Measurements from ENCODE around the gene TSR3.
"Not testable (repeated sequence)": the region's sequence is repeated elsewhere in the genome, so short reads cannot be mapped to it uniquely, and the experiment has no call there.

TSR3 gene

DNA sequence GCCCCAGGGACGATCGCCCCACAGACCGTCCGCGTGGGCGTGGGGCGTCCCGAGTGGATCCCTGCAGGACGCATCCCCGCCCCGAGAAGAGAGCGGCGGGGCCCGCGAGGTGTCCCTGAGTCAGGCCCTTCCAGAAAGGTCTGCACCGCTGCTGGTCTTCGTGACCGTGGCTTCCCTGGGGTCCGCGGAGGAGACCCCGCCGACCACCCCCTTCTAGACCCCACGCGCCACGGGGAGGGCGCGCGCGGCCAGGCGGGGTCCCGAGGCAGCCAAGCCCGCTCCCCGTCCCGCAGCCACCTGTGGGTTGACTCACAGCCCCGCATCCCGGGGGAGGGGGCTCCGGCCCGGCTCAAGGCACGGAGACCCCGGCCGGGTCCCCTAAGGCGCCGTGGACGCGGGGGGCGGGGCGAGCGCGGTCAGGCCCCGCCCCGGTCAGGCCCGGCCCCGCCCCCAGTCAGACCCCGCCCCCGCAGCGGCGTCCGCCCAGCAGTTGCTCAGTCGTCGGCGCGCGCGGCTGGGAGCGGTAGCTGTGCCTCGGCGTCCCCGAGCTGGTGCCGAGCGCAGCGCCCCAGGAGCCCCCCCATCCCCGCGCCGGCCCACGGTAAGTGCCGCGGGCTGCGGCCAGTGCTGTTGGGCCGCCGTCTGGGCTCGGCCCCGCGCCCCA, 18.4 kb downstream of the TSR3 start, which contains the start of gene BAIAP3:
TSS of gene BAIAP3 (plus strand) at position 497 of the 664 bp plus-strand sequence. CDS start 4,905 bp downstream, outside the sequence.
- TF ChIP-seq, protein P1, sequence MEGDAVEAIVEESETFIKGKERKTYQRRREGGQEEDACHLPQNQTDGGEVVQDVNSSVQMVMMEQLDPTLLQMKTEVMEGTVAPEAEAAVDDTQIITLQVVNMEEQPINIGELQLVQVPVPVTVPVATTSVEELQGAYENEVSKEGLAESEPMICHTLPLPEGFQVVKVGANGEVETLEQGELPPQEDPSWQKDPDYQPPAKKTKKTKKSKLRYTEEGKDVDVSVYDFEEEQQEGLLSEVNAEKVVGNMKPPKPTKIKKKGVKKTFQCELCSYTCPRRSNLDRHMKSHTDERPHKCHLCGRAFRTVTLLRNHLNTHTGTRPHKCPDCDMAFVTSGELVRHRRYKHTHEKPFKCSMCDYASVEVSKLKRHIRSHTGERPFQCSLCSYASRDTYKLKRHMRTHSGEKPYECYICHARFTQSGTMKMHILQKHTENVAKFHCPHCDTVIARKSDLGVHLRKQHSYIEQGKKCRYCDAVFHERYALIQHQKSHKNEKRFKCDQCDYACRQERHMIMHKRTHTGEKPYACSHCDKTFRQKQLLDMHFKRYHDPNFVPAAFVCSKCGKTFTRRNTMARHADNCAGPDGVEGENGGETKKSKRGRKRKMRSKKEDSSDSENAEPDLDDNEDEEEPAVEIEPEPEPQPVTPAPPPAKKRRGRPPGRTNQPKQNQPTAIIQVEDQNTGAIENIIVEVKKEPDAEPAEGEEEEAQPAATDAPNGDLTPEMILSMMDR (IDR thresholded peaks at IDR 0.05; ENCODE audit: extremely low read depth, insufficient read depth, missing control alignments): no peak
- in situ Hi-C loops (cut with MboI; ENCODE audit: low pct_unique_long_range_greater_than_20kb, low sequenced_read_pairs, unreplicated experiment): no loop called here
- DNase-seq (ENCODE audit: low spot score): peak; percentile 87

DNA sequence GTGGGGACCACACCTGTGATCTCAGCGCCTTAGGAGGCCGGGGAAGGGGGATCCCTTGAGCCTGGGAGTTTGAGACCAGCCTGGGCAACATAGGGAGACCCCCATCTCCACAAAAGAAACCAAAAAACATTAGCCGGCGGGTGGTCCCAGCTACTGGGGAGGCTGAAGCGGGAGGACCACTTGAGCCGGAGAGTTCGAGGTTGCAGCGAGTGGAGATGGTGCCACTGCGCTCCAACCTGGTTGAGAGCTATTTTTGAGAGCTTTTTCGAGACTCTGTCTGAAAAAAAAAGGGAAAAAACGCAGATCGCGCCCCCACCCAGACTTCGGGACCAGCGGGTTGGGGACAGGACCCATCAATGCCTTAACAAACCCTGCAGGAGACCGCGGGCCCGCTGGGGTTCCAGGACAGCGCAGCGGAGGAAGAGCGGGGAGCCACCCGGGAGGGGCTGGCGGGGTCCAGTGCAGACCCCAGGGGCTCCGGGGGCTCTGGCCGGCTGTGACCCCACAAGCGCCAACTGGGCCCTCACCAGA, 19.0 kb downstream of the TSR3 start:
- in situ Hi-C loops (cut with MboI; ENCODE audit: low pct_unique_long_range_greater_than_20kb, low sequenced_read_pairs, unreplicated experiment): no loop called here
- TF ChIP-seq, protein P1 (IDR thresholded peaks at IDR 0.05; ENCODE audit: extremely low read depth, insufficient read depth, missing control alignments): no peak
- DNase-seq (ENCODE audit: low spot score): no peak

DNA sequence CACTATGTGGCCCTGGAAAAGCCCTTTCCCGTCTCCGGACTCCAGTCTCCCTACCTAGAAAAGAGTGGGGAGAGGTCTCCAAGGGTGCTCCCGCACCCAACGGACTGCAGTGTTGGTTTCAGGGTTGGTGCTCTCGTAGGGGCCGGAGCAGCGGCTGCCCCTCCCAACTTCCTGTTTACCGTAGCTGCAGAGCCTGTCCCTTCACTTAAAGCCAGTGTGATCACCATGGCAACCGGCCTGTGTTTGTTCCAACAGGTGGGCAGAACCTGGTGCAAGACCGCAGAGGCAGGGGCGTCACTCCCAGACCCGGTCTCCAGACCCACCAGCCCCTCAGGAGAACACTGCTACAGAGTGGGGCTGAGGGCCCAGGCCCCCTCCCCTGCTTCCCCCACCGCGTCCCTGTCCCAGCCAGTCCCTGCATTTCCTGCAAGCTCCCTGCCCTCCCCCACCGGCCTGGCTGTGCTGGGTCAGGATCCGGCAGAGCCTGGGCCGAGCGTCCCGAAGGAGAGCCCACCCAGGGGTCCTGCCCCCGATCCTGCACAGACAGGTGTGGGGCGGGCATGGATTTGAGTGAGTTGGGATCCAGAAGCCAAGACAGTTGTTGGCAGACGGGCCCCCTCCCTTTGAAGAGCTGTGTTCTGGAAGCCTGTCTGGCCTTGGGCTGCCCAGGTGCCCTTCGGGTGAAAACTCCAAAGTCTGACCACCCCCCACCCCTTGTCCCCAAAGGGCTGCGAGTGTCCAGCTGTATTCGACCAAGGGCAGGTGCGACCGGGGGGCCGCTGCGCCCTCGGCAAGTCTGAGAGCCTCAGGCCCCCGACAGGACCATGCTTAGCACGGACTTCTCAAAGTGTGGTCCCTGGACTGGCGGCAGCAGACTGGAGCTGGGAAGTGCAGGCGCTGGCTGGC, 19.7 kb downstream of the TSR3 start:
- TF ChIP-seq, protein P1 (IDR thresholded peaks at IDR 0.05; ENCODE audit: extremely low read depth, insufficient read depth, missing control alignments): no peak
- in situ Hi-C loops (cut with MboI; ENCODE audit: low pct_unique_long_range_greater_than_20kb, low sequenced_read_pairs, unreplicated experiment): no loop called here
- peak; percentile 94 for DNase-seq (ENCODE audit: low spot score)

DNA sequence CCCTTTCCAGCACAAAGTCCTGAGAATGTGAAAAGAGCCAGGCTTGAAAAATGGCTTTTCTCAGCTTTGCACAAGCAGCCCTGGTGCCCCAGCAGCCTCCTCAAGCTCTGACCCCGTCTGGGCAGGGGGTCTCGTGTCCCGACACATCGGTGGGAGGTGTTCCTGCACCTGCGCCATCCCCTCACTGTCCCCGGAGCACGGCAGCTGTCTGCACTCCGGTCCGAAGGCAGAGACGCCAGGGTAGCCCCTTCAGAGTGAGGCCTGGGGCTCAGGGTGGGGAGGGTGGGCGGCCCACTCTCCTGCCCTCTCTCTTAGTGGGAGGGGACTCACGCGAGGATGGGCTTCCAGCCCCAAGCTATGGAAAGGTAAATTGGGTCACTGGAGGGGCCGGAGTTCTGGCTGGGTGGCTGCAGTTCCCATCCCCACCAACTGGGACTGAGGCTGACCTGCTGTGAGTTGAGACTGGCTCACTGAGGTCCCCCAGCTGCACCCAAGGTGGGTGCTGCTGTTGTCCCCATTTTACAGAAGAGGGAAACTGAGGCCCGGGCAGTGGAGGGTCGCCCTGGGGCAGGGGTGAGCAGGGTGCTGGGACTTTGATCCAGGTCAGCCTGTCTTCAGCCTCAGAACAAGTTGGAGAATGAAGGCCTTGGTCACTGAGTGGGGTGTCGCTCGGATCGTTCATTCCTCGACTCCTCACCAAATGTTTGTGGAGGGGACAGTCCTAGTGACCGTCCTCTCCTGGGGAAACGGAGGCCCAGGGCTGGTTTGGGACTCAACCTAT, 20.6 kb downstream of the TSR3 start:
- TF ChIP-seq, protein P1 (IDR thresholded peaks at IDR 0.05; ENCODE audit: extremely low read depth, insufficient read depth, missing control alignments): no peak
- in situ Hi-C loops (cut with MboI; ENCODE audit: low pct_unique_long_range_greater_than_20kb, low sequenced_read_pairs, unreplicated experiment): no loop called here
- no peak for DNase-seq (ENCODE audit: low spot score)

DNA sequence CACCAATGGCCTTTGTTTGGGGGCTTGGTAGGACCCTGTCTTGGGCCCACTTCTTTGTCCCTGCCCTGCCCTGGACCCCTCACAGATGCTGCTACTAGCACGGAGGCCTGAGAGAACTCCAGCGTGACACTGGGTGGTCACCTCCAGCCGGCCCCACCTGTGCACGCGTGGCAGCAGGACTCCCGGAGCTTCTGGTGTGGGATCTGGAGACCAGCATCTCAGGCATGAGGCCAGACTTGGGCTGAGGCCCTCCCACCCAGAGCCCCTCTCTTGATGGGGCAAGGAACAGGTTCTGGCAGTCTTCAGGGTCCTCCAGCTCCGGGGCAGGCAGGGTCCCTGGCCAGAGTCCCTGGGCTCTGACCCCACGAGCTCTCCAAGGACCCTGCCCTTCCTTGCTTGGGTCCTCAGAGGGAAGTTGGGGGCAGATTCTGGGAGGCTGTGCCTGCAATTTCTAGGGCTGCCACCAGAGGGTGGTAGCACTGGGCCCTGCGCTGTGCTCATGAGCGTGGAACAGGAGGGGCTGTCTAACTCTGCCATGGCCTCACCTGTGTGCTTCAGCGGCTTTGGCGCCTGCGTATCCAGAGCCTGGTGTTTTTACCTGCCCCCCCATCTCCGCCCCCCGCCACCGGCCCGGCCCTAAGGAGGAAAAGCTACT, 21.3 kb downstream of the TSR3 start:
- TF ChIP-seq, protein P1 (IDR thresholded peaks at IDR 0.05; ENCODE audit: extremely low read depth, insufficient read depth, missing control alignments): peak; percentile 61
- no peak for DNase-seq (ENCODE audit: low spot score)
- in situ Hi-C loops (cut with MboI; ENCODE audit: low pct_unique_long_range_greater_than_20kb, low sequenced_read_pairs, unreplicated experiment): no loop called here

DNA sequence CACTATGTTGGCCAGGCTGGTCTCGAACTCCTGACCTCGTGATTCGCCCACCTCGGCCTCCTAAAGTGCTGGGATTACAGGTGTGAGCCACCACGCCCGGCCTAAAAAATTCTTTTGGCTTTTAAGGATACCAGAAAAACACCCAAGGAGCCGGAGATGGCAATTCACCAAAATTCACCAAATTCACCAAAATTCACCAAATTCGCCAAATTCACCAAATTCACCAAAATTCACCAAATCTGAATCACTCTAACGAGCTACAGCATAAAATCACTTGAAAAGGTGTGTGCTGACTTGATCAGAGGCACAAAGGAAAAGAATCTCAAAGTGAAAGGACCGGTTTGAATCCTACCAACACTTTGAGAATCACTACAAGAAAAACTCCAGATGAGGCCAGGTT, 22.7 kb downstream of the TSR3 start:
- in situ Hi-C loops (cut with MboI; ENCODE audit: low pct_unique_long_range_greater_than_20kb, low sequenced_read_pairs, unreplicated experiment); DNase-seq (ENCODE audit: low spot score): not testable (repeated sequence)

DNA sequence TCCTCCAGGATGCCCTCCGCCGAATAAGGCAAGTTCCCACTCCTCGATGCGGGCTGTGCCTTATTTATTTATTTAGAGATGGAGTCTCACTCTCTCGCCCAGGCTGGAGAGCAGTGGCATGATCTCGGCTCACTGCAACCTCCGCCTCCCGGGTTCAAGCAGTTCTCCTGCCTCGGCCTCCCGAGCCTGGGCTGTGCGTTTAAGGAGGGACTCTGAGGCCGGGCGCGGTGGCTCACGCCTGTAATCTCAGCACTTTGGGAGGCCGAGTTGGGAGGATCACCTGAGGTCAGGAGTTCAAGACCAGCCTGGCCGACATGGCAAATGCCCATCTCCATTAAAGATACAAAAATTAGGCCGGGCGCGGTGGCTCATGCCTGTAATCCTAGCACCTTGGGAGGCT, 23.5 kb downstream of the TSR3 start:
- in situ Hi-C loops (cut with MboI; ENCODE audit: low pct_unique_long_range_greater_than_20kb, low sequenced_read_pairs, unreplicated experiment); DNase-seq (ENCODE audit: low spot score): not testable (repeated sequence)
